WTC11 (cell line): ENCODE results near the gene CFAP99.

ENCODE experiments used
- CREM ChIP-seq: sonication (generic); formaldehyde crosslinking; IDR thresholded peaks from 2 replicates; pipeline ENCODE4 v1.8.1; 2022; ENCODE audit warnings: mild to moderate bottlenecking, missing genetic modification reagents, moderate library complexity
- NR1H2 ChIP-seq: sonication (generic); formaldehyde crosslinking; IDR thresholded peaks from 2 replicates; pipeline ENCODE4 v1.9.0; 2021; ENCODE audit warnings: mild to moderate bottlenecking, moderate library complexity, missing genetic modification reagents

GRCh38 chr4:2451821-2452785, 33.3 kb downstream of the CFAP99 start:
- TF ChIP-seq CREM (CRISPR knock-in tag) (no peak), NR1H2 (CRISPR knock-in tag) (no peak)
